ENCODE results near the gene ADD2.

Gene ADD2

GRCh38 chr2:70687461-70687795 lies 80.6 kb downstream of the ADD2 start:
- TF ChIP-seq ZFX (IDR thresholded peaks at IDR 0.05; ENCODE audit: borderline replicate concordance) (no peak), CTCF (IDR thresholded peaks at IDR 0.05) (no peak)

DNA sequence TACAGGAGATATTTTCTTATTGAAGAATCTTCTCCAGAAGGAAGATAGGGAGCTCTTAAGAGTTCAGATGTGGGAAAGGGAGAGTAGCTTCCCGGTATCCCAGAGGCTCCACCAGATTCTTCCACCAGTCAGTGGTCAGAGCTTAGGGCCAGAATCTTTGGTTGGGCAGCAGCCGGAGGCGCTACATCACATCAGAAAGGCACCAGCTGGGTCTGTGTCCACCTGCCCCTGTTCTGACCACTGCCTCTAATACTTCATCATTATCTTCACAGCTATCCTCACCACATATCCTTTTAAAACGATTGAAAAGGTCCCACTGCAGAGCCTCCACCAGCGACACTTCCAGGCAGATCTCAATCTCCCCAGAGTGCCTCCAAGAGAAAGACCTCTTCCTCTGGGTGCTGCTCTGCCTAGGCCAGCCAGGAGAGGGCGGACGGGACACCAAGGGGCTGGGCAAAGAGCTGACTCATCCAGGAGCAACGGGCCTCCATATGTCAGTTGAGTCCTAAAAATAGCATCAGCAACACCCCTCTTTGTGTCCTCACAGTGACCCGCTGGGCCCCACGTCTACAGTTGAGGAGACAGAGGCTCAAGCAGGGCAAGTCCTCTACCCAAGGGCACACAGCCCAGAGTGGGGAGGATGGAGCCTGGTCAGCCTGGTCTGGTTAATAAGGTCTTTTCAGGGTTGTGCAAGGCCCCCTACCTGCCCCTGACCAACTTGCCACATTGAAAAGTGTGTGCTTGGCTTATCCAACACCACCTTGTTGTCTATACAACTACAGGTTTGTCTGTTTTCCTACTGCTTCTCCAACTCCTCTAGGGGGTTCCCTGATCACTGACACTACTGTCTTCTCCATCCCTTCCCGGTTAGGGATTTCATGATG lies 81.2 kb downstream of the ADD2 start:
- no peak overlapping the region for H3K27ac ChIP-seq
- TF ChIP-seq ZFX (IDR thresholded peaks at IDR 0.05; ENCODE audit: borderline replicate concordance) (no peak), CTCF (IDR thresholded peaks at IDR 0.05) (peak; percentile 50)

More at GRCh38 chr2:70687461-70687795, 80.6 kb downstream of the ADD2 start:
- H3K27ac ChIP-seq: no peak overlapping the region

DNA sequence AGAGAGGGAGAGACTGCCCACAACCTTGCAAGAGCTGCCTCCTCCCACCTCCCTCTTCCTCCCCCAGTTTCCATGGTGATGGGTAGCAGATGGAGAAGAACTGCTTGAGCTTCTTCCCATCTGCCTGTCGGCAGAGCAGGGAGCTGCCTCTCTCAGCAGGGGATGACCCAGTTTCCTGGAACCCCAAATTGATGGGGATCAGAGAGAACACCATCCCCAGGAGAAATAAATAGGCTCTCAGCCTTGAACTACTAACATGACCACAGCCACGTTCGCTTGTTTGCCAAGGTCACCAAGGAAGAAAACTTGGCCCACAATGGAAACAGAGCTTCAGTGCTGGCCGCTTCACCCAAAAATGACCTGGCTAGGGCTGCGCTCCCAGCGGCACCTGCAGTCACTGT lies 82.2 kb downstream of the ADD2 start:
- TF ChIP-seq ZFX (IDR thresholded peaks at IDR 0.05; ENCODE audit: borderline replicate concordance) (no peak), CTCF (IDR thresholded peaks at IDR 0.05) (no peak)
- H3K27ac ChIP-seq: no peak overlapping the region

- no peak overlapping the region for H3K27ac ChIP-seq
- TF ChIP-seq CTCF (IDR thresholded peaks at IDR 0.05) (no peak), ZFX (IDR thresholded peaks at IDR 0.05; ENCODE audit: borderline replicate concordance) (no peak)
Measured at GRCh38 chr2:70684846-70685622, 83.0 kb downstream of the ADD2 start.

GRCh38 chr2:70683455-70683854 lies 84.5 kb downstream of the ADD2 start:
- no peak for TF ChIP-seq CTCF (IDR thresholded peaks at IDR 0.05)
- no peak for TF ChIP-seq ZFX (IDR thresholded peaks at IDR 0.05; ENCODE audit: borderline replicate concordance)
- H3K27ac ChIP-seq: no peak overlapping the region

GRCh38 chr2:70680735-70681134 lies 87.3 kb downstream of the ADD2 start:
- TF ChIP-seq CTCF (IDR thresholded peaks at IDR 0.05) (no peak), ZFX (IDR thresholded peaks at IDR 0.05; ENCODE audit: borderline replicate concordance) (no peak)
- no peak overlapping the region for H3K27ac ChIP-seq

DNA sequence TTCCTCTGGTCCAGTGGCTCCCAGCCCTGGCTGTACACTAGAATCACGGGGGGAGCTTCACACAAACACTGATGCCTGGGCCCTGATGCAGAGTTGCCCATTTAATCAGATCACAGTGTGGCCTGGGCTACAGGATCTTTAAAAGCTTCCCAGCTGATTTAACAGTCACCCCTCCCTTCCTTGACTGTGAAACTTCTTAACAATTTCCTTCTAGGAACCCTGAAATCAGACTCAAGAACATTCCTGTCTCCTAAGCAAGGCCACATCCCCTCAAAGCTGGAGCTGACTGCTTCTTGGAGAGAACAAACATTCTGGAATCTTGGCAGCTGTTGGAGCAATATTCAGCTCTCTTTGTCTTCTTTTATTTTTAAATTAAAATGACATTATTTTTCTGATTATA lies 88.7 kb downstream of the ADD2 start:
- no peak for TF ChIP-seq CTCF (IDR thresholded peaks at IDR 0.05)
- TF ChIP-seq ZFX (IDR thresholded peaks at IDR 0.05; ENCODE audit: borderline replicate concordance): no peak
- H3K27ac ChIP-seq: no peak overlapping the region
